ENCODE results near the gene CRYBG2.
A peak's percentile ranks its signal among the peaks of the same experiment; 100 is the strongest.

CRYBG2 gene

GRCh38 chr1:26327956-26328362, 26.0 kb downstream of the CRYBG2 start:
- H3K4me3 ChIP-seq (ENCODE audit: low read length) = no peak overlapping the region
- no peak for DNase-seq (ENCODE audit: low read depth)
- no peak for TF ChIP-seq CTCF (conservative IDR thresholded peaks at IDR 0.05; ENCODE audit: low read depth, low read length)

GRCh38 chr1:26324550-26324949, 29.4 kb downstream of the CRYBG2 start:
- no peak overlapping the region for H3K4me3 ChIP-seq (ENCODE audit: low read length)
- TF ChIP-seq CTCF (conservative IDR thresholded peaks at IDR 0.05; ENCODE audit: low read depth, low read length) = no peak
- no peak for DNase-seq (ENCODE audit: low read depth)

- H3K4me3 ChIP-seq (ENCODE audit: low read length) = no peak overlapping the region
- DNase-seq (ENCODE audit: low read depth) = no peak
- no peak for TF ChIP-seq CTCF (conservative IDR thresholded peaks at IDR 0.05; ENCODE audit: low read depth, low read length)
Measured at GRCh38 chr1:26323382-26323781, 30.5 kb downstream of the CRYBG2 start.

- TF ChIP-seq CTCF (conservative IDR thresholded peaks at IDR 0.05; ENCODE audit: low read depth, low read length) = no peak
Measured at GRCh38 chr1:26322042-26322331, 31.9 kb downstream of the CRYBG2 start.

GRCh38 chr1:26321315-26322041, 32.5 kb downstream of the CRYBG2 start:
- peak; percentile 90 for TF ChIP-seq CTCF (conservative IDR thresholded peaks at IDR 0.05; ENCODE audit: low read depth, low read length)
- H3K4me3 ChIP-seq (ENCODE audit: low read length) = no peak overlapping the region
- DNase-seq (ENCODE audit: low read depth) = peak; percentile 34

More at GRCh38 chr1:26322042-26322331, 31.9 kb downstream of the CRYBG2 start:
- H3K4me3 ChIP-seq (ENCODE audit: low read length) = no peak overlapping the region
- DNase-seq (ENCODE audit: low read depth) = no peak

GRCh38 chr1:26320896-26321295, 33.0 kb downstream of the CRYBG2 start:
- TF ChIP-seq CTCF (conservative IDR thresholded peaks at IDR 0.05; ENCODE audit: low read depth, low read length) = no peak
- no peak for DNase-seq (ENCODE audit: low read depth)
- no peak overlapping the region for H3K4me3 ChIP-seq (ENCODE audit: low read length)

- DNase-seq (ENCODE audit: low read depth) = no peak
- no peak for TF ChIP-seq CTCF (conservative IDR thresholded peaks at IDR 0.05; ENCODE audit: low read depth, low read length)
- H3K4me3 ChIP-seq (ENCODE audit: low read length) = no peak overlapping the region
Measured at GRCh38 chr1:26318338-26319064, 35.4 kb downstream of the CRYBG2 start.
